Measurements from ENCODE around the gene NR0B2.

GRCh38 chr1:26938004-26938658 lies 24.4 kb upstream of the NR0B2 start:
- TF ChIP-seq CTCF (IDR thresholded peaks at IDR 0.05) (no peak), POLR2AphosphoS5 (IDR thresholded peaks at IDR 0.05) (no peak), POLR2A (IDR thresholded peaks at IDR 0.05) (no peak), EP300 (IDR thresholded peaks at IDR 0.05) (no peak)
